ENCODE data around the gene KCNIP1. TPM values are rescaled to one million over a fixed set of nuclear protein-coding genes. Genes with fewer than 3 reads are reported as not detected.

Gene KCNIP1
- polyA plus RNA-seq, 3 donors, result not detected

GRCh38 chr5:170571281-170571731 lies 67.5 kb downstream of the KCNIP1 start:
- no peak overlapping the region for H3K4me2 ChIP-seq (replicated peaks; ENCODE audit: extremely low read depth, low read length, poor library complexity, severe bottlenecking)
- Mint-ChIP-seq H3K36me3 (no peaks in the 10 kb centered on the region), H3K27ac (no peak overlapping the region), H3K4me1 (peaks cover 13% of the 10 kb centered on the region), H3K27me3 (ENCODE audit: low read depth in 3 of 3) (peaks cover 34 to 40% (median 36%) of the 10 kb centered on the region in 3 donors), H3K4me3 (peak overlapping the region in 1 of 2 donors; percentile 44), H3K9me3 (peaks cover 0 to 7% (median 5%) of the 10 kb centered on the region in 7 donors)
- H3K4me1 ChIP-seq (ENCODE audit: control insufficient read depth in 1 of 2, insufficient read depth in 2 of 2, low read length in 2 of 2), result peaks cover 0 to 6% of the 10 kb centered on the region in 2 donors
- 77% methylated on average over 2 of the region's 5 CpGs for WGBS (ENCODE audit: insufficient coverage)
- no peaks in the 10 kb centered on the region for H3K36me3 ChIP-seq (replicated peaks in 1 of 2; ENCODE audit: control insufficient read depth in 1 of 2, insufficient read depth in 2 of 2, low read length in 2 of 2)
- H3K4me3 ChIP-seq (replicated peaks in 1 of 3; ENCODE audit: low read depth in 2 of 3, low read length in 3 of 3), result no peak overlapping the region
- no peak overlapping the region for H3K27ac ChIP-seq (ENCODE audit: low read depth in 1 of 2, low read length in 2 of 2)
- intact Hi-C loops (cut with micrococcal nuclease), result no loop called here
- no peaks in the 10 kb centered on the region for H4K20me1 ChIP-seq (ENCODE audit: insufficient read depth, low read length)
- TF ChIP-seq, protein P1, sequence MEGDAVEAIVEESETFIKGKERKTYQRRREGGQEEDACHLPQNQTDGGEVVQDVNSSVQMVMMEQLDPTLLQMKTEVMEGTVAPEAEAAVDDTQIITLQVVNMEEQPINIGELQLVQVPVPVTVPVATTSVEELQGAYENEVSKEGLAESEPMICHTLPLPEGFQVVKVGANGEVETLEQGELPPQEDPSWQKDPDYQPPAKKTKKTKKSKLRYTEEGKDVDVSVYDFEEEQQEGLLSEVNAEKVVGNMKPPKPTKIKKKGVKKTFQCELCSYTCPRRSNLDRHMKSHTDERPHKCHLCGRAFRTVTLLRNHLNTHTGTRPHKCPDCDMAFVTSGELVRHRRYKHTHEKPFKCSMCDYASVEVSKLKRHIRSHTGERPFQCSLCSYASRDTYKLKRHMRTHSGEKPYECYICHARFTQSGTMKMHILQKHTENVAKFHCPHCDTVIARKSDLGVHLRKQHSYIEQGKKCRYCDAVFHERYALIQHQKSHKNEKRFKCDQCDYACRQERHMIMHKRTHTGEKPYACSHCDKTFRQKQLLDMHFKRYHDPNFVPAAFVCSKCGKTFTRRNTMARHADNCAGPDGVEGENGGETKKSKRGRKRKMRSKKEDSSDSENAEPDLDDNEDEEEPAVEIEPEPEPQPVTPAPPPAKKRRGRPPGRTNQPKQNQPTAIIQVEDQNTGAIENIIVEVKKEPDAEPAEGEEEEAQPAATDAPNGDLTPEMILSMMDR (IDR thresholded peaks at IDR 0.05), result no peak
- no peak overlapping the region for H2AFZ ChIP-seq (ENCODE audit: insufficient read depth, low read depth, low read length, poor library complexity, severe bottlenecking)
- H3K79me2 ChIP-seq (ENCODE audit: insufficient read depth, low read length), result no peaks in the 10 kb centered on the region
- H3K27me3 ChIP-seq (ENCODE audit: control insufficient read depth in 2 of 2, insufficient read depth in 2 of 2, low read length in 2 of 2), result peaks cover 9 to 23% of the 10 kb centered on the region in 2 donors
- H3K9me3 ChIP-seq (replicated peaks in 1 of 2; ENCODE audit: control insufficient read depth in 1 of 2, insufficient read depth in 1 of 2, low read length in 2 of 2), result peaks cover 0 to 3% of the 10 kb centered on the region in 2 donors
- DNase-seq, result no peak
- no peak overlapping the region for H3K9ac ChIP-seq (ENCODE audit: insufficient read depth, low read length, poor library complexity, severe bottlenecking)

- H3K9me3 Mint-ChIP-seq, result peaks cover 0 to 7% (median 5%) of the 10 kb centered on the region in 7 donors
- peaks cover 13% of the 10 kb centered on the region for H3K4me1 Mint-ChIP-seq
- DNase-seq, result no peak
- WGBS (ENCODE audit: insufficient coverage), result 0% methylated on average over 13 of the region's 16 CpGs
- H3K27ac Mint-ChIP-seq, result no peak overlapping the region
- H3K4me3 Mint-ChIP-seq, result peak overlapping the region in 1 of 2 donors; percentile 73
- Histone ChIP-seq H3K27ac (ENCODE audit: low read depth in 1 of 2, low read length in 2 of 2) (no peak overlapping the region), H3K4me2 (replicated peaks; ENCODE audit: extremely low read depth, low read length, poor library complexity, severe bottlenecking) (no peak overlapping the region), H4K20me1 (ENCODE audit: insufficient read depth, low read length) (no peaks in the 10 kb centered on the region), H3K79me2 (ENCODE audit: insufficient read depth, low read length) (no peaks in the 10 kb centered on the region), H3K4me3 (replicated peaks in 1 of 3; ENCODE audit: low read depth in 2 of 3, low read length in 3 of 3) (no peak overlapping the region), H2AFZ (ENCODE audit: insufficient read depth, low read depth, low read length, poor library complexity, severe bottlenecking) (peak overlapping the region; percentile 10), H3K4me1 (ENCODE audit: control insufficient read depth in 1 of 2, insufficient read depth in 2 of 2, low read length in 2 of 2) (peaks cover 0 to 6% of the 10 kb centered on the region in 2 donors), H3K9me3 (replicated peaks in 1 of 2; ENCODE audit: control insufficient read depth in 1 of 2, insufficient read depth in 1 of 2, low read length in 2 of 2) (peaks cover 0 to 3% of the 10 kb centered on the region in 2 donors), H3K27me3 (ENCODE audit: control insufficient read depth in 2 of 2, insufficient read depth in 2 of 2, low read length in 2 of 2) (peaks cover 9 to 23% of the 10 kb centered on the region in 2 donors), H3K36me3 (replicated peaks in 1 of 2; ENCODE audit: control insufficient read depth in 1 of 2, insufficient read depth in 2 of 2, low read length in 2 of 2) (no peaks in the 10 kb centered on the region), H3K9ac (ENCODE audit: insufficient read depth, low read length, poor library complexity, severe bottlenecking) (no peak overlapping the region)
- intact Hi-C loops (cut with micrococcal nuclease), result no loop called here
- TF ChIP-seq, protein P1 (IDR thresholded peaks at IDR 0.05), result no peak
- H3K27me3 Mint-ChIP-seq (ENCODE audit: low read depth in 3 of 3), result peaks cover 34 to 38% (median 35%) of the 10 kb centered on the region in 3 donors
- H3K36me3 Mint-ChIP-seq, result no peaks in the 10 kb centered on the region
Observed at GRCh38 chr5:170571875-170572852, 68.3 kb downstream of the KCNIP1 start.
